C1 segment of cervical spinal cord (tissue), 14 donors: ENCODE results near the gene SPRYD3.
"Not testable (repeated sequence)": the region's sequence is repeated elsewhere in the genome, so short reads cannot be mapped to it uniquely, and the experiment has no call there.

Experiments
- DNase-seq, 14 donors: peaks; one replicate each; lab custom pipeline; 2025; lab: John Stamatoyannopoulos, UW

The SPRYD3 gene

GRCh38 chr12:53027014-53027413, 52.2 kb downstream of the SPRYD3 start:
- DNase-seq = not testable (repeated sequence)

- no peak for DNase-seq
Measured at GRCh38 chr12:53025250-53025649, 53.9 kb downstream of the SPRYD3 start.

GRCh38 chr12:53014709-53015108, 64.5 kb downstream of the SPRYD3 start:
- DNase-seq = no peak
